Activated naive CD4-positive, alpha-beta T cell treated with anti-CD3 and anti-CD28 coated beads for 36 hours (primary cell): ENCODE measurements around the gene PTGIS. TPM values are rescaled to one million over a fixed set of nuclear protein-coding genes. Genes with fewer than 3 reads are reported as not detected.

ENCODE experiments used
- CTCF ChIA-PET: fragments of 350-600 bp; sonication (Branson Sonifier 250); formaldehyde crosslinking; loops from one replicate; lab custom pipeline; 2021; ENCODE audit warnings: antibody characterized with exemption; lab: Charles Lee
- DNase-seq: peaks from one replicate; pipeline ENCODE4 v3.0.0-alpha.2; 2020
- H3K27ac Mint-ChIP-seq: one replicate; pipeline ENCODE4 v1.8.0; 2021; ENCODE audit warnings: mild to moderate bottlenecking, mixed read lengths
- H3K27me3 Mint-ChIP-seq: one replicate; pipeline ENCODE4 v1.8.0; 2021; ENCODE audit warnings: low read depth, mixed read lengths
- H3K36me3 Mint-ChIP-seq: one replicate; pipeline ENCODE4 v1.8.0; 2021; ENCODE audit warnings: low read depth, mixed read lengths
- H3K4me1 Mint-ChIP-seq: one replicate; pipeline ENCODE4 v1.8.0; 2021; ENCODE audit warnings: low read depth, mixed read lengths
- H3K4me3 Mint-ChIP-seq: one replicate; pipeline ENCODE4 v1.8.0; 2021; ENCODE audit warnings: mild to moderate bottlenecking, moderate library complexity, mixed read lengths
- H3K9me3 Mint-ChIP-seq: one replicate; pipeline ENCODE4 v1.8.0; 2021; ENCODE audit warnings: mixed read lengths
- intact Hi-C: fragments of 100-400 bp; cut with micrococcal nuclease; formaldehyde crosslinking; loops from one replicate; pipeline ENCODE4 v1.15.1; 2023
- total RNA-seq, 2 experiments: library from RNA; stranded (reverse); gene quantifications; one replicate each; pipeline ENCODE4 v1.2.3, GENCODE V29; 2021

The PTGIS gene
- total RNA-seq, 2 experiments from 2014 or later: not detected

DNA sequence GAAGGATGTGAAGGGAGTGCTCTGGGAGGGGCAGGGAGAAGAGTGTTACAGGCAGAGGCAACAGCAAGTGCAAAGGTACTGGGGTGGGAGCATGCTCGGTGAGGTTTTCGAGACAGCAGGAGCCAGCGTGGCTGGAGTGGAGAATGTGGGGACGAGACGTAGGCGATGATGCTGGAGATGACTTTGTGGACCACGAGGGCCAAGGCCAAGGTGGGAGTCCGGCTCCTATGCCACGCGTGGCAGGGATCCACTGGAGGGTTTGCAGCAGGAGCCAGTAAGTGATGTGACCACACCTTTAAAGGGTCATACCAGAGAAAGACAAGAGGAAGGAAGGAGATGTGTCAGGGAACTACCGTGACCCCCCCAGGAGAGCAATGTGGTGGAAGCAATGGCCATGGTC lies 7.3 kb downstream of the PTGIS start:
- no peaks in the 10 kb centered on the region for H3K9me3 Mint-ChIP-seq
- intact Hi-C loops: no loop called here
- H3K36me3 Mint-ChIP-seq: no peaks in the 10 kb centered on the region
- H3K27me3 Mint-ChIP-seq: peaks cover 30% of the 10 kb centered on the region
- no peak overlapping the region for H3K4me3 Mint-ChIP-seq
- CTCF ChIA-PET: no interaction called here
- no peak for DNase-seq
- H3K4me1 Mint-ChIP-seq: no peaks in the 10 kb centered on the region
- no peak overlapping the region for H3K27ac Mint-ChIP-seq

DNA sequence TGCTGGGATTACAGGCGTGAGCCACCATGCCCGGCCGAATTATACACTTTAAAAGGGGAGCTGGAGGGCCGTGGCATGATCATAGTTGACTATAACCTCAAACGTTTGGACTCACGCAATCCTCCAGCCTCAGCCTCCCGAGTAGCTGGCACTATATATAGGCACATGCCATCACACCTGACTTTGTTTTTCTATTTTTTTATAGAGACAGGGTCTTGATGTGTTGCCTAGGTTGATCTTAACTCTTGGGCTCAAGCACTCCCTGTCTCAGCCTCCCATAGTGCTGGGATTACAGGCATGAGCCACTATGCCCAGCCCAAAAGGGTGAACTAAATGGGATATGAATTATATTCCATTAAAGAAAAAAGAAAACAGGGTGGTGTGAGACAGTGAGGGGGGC lies 7.8 kb downstream of the PTGIS start:
- CTCF ChIA-PET: no interaction called here
- Mint-ChIP-seq H3K27me3 (peaks cover 32% of the 10 kb centered on the region), H3K4me1 (no peaks in the 10 kb centered on the region), H3K27ac (no peak overlapping the region), H3K4me3 (no peak overlapping the region), H3K36me3 (no peaks in the 10 kb centered on the region), H3K9me3 (no peaks in the 10 kb centered on the region)
- no peak for DNase-seq
- intact Hi-C loops: no loop called here

DNA sequence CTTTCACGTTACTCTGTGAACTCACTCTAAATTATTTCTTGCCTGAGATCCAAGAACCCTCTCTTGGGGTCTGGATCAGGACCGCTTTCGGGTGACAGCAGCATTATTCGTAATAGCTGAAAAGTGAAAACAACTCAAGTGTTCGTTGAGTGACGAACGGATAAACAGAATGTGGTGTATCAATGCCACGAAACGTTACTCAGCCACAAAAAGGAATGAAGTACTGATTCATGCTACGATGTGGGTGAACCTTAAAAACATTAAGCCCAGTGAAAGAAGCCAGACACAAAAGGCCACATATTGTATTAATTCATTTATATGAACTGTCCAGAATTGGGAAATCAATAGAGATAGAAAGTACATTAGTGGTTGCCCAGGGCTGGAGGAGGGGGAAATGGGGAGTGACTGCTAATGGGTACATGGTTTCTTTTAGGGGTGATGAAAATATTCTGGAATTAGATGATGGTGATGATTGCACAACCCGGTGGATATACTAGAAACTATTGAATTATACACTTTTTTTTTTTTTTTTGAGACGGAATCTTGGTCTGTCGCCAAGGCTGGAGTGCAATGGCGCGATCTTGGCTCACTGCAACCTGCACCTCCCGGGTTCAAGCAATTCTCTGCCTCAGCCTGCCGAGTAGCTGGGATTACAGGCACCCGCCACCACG lies 8.4 kb downstream of the PTGIS start:
- no peak for DNase-seq
- Mint-ChIP-seq H3K4me1 (no peaks in the 10 kb centered on the region), H3K36me3 (no peaks in the 10 kb centered on the region), H3K4me3 (no peak overlapping the region), H3K27ac (no peak overlapping the region), H3K27me3 (peaks cover 33% of the 10 kb centered on the region), H3K9me3 (no peaks in the 10 kb centered on the region)
- intact Hi-C loops: no loop called here
- CTCF ChIA-PET: no interaction called here

DNA sequence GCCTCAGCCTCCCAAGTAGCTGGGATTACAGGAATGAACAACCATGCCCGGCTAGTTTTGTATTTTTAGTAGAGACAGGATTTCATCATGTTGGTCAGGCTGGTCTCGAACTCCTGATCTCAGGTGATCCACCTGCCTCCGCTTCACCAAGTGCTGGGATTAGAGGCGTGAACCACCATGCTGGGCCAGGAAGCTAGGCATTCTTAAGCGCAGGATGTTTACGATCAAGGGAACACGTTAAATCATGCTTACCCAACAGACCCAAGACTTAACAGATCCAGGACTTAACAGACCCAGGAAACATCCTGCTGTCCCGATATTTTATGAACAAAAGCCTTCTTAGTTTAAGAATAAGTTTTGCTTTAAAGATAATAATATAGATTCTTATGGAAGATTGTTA lies 9.1 kb downstream of the PTGIS start:
- Mint-ChIP-seq H3K4me3 (no peak overlapping the region), H3K36me3 (no peaks in the 10 kb centered on the region), H3K9me3 (no peaks in the 10 kb centered on the region), H3K27ac (no peak overlapping the region), H3K27me3 (peaks cover 36% of the 10 kb centered on the region), H3K4me1 (no peaks in the 10 kb centered on the region)
- CTCF ChIA-PET: interaction anchor here (1.5 kb wide), 1 partner anchor 50 kb away, joined by 3 read pairs; no protein-coding TSS in a partner anchor
- intact Hi-C loops: no loop called here
- no peak for DNase-seq

DNA sequence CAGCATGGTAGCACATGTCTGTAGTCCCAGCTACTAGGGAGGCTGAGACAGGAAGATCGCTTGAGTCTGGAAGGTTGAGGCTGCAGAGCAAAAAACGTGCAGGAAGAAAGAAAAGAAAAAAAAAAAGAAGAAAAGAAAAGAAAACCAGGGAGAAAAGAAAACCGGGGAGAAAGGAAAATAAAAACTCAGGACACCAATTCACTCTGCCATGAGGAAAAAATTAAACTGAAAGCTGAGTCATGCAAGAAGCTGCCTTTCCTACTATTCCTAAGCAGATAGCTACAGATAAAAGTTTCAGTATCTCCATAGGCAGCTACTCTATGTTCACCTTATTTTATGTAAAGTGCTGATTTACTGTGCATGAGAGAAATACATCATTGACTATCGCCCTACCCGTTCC lies 10.5 kb downstream of the PTGIS start:
- Mint-ChIP-seq H3K4me1 (no peaks in the 10 kb centered on the region), H3K36me3 (no peaks in the 10 kb centered on the region), H3K27me3 (peaks cover 27% of the 10 kb centered on the region), H3K9me3 (no peaks in the 10 kb centered on the region), H3K4me3 (no peak overlapping the region), H3K27ac (no peak overlapping the region)
- intact Hi-C loops: no loop called here
- DNase-seq: no peak
- CTCF ChIA-PET: interaction anchor here (0.7 to 1.5 kb wide), 2 partner anchors 51 to 296 kb away, joined by 3 to 5 read pairs; no protein-coding TSS in a partner anchor

DNA sequence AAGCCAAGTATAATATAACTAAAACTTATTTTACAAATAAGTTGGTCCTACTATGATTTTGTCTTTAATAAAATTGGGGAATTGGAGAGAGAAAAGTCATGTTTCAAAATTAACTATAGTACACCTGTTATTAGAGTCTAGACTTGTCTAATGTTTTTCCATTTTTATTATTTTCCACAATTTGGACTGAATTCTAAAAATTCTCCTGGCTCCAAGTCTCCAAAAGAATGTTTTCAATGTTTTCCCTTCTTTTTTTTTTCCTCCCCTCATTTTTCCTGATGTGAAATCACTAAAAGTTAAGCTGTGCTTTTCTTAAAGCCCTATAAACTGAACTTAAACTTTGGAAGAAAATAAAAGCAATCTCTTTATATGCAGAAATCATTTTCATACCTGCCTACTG lies 11.3 kb downstream of the PTGIS start:
- peaks cover 30% of the 10 kb centered on the region for H3K27me3 Mint-ChIP-seq

DNA sequence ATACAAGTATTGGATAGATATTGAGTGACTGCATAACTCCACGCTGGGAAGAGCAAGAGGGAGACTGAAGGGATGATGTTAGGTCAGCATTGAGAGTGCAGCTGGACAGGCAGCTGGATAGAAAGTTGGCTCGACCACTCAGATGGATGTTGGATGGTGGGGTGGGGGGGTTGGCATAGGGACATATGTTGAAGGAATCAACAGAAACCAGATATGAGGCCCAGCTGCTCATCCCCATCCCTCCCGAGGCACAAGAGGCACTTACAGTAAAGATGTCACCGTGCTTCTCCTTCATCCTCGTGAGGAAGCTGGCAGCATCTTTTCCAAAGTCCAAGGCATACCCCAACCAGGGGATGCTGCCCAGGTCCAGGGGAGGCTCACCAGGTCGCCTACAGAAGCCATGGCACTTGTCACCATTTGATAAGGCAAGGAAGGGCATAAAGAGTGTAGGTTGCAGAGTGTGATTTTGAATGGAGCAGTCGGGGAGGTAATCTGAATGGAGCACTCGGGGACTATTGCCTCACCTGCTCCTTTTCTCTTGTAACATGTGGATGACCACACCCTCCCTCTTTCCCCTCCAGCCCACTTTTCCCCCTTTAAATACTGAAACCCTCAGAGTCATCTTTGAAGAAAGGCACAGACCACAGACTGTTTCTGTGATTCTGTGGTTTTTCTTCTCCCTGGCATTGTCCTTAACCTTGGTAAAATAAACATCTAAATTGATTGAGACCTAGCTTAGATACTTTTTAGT lies 18.0 kb downstream of the PTGIS start:
- H3K4me3 Mint-ChIP-seq: no peak overlapping the region
- no peaks in the 10 kb centered on the region for H3K36me3 Mint-ChIP-seq
- peaks cover 9% of the 10 kb centered on the region for H3K9me3 Mint-ChIP-seq
- intact Hi-C loops: loop anchor here (10.0 kb wide), 1 partner anchor 345 kb away; no protein-coding TSS in a partner anchor
- H3K27me3 Mint-ChIP-seq: peaks cover 11% of the 10 kb centered on the region
- no peak for DNase-seq
- H3K27ac Mint-ChIP-seq: no peak overlapping the region
- CTCF ChIA-PET: interaction anchor here (3.5 kb wide), 1 partner anchor 8 kb away, joined by 12 read pairs; no protein-coding TSS in a partner anchor
- no peaks in the 10 kb centered on the region for H3K4me1 Mint-ChIP-seq

More for the DNA sequence above, 11.3 kb downstream of the PTGIS start:
- Mint-ChIP-seq H3K36me3 (no peaks in the 10 kb centered on the region), H3K4me3 (no peak overlapping the region), H3K4me1 (no peaks in the 10 kb centered on the region), H3K9me3 (no peaks in the 10 kb centered on the region), H3K27ac (no peak overlapping the region)
- no peak for DNase-seq
- intact Hi-C loops: no loop called here
- CTCF ChIA-PET: interaction anchor here (0.6 to 1.4 kb wide), 2 partner anchors 11 to 52 kb away, joined by 3 to 4 read pairs; no protein-coding TSS in a partner anchor

DNA sequence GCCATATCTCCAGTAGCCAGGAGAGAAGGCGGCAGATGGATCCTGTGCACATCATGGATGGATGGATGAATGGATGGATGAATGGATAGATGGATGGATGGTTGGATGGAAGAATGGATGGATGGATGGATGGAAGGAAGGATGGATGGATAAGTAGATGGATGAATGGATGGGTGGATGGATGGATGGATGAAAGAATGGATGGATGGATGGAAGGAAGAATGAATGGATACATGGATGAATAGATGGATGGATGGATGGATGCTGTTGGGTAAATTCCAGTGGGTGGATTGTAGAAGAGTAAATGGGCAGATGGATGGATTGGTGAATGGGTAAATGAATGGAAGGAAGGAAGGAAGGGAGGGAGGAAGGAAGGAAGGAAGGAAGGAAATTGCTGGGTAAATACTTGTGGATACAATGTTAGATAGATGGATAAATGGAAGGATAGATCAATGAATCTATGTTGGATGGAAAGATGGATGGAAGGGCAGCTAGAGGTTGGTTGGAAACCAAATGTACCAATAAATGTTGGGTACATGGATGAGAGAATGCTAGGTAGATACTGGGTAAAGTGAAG lies 19.5 kb downstream of the PTGIS start:
- Mint-ChIP-seq H3K36me3 (no peaks in the 10 kb centered on the region), H3K27ac (no peak overlapping the region), H3K27me3 (peaks cover 7% of the 10 kb centered on the region), H3K9me3 (peaks cover 9% of the 10 kb centered on the region), H3K4me3 (no peak overlapping the region), H3K4me1 (no peaks in the 10 kb centered on the region)
- intact Hi-C loops: loop anchor here (10.0 kb wide), 1 partner anchor 346 kb away; no protein-coding TSS in a partner anchor
- CTCF ChIA-PET: interaction anchor here (0.7 to 1.9 kb wide), 2 partner anchors 60 to 62 kb away, joined by 3 to 9 read pairs; no protein-coding TSS in a partner anchor
- no peak for DNase-seq

DNA sequence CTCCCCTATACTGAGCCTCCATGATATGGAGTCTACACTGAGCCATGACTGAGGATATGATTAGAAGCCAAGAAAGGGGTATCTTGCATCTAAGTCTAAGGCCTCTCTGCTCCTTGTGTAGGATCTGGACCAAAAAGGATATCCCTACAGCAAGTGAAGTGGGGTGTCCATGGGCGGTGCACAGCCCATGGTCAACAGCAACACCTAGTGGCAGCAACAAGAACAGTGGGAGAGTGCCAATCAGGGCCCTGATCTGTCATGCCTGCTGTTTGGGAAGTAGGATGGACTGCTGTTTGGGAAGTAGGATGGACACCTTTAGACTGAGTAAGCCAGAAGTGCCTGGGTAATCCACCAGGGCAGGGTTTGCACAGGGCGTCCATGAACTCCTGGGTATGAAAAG lies 22.4 kb downstream of the PTGIS start:
- intact Hi-C loops: loop anchor here (10.0 kb wide), 1 partner anchor 349 kb away; no protein-coding TSS in a partner anchor
- Mint-ChIP-seq H3K36me3 (no peaks in the 10 kb centered on the region), H3K4me3 (no peak overlapping the region), H3K27me3 (no peaks in the 10 kb centered on the region), H3K4me1 (no peaks in the 10 kb centered on the region), H3K27ac (no peak overlapping the region), H3K9me3 (peaks cover 9% of the 10 kb centered on the region)
- no peak for DNase-seq
- CTCF ChIA-PET: interaction anchor here (0.8 to 10.7 kb wide), 5 partner anchors 8 to 69 kb away, joined by 3 to 166 read pairs (median 3); no protein-coding TSS in a partner anchor

DNA sequence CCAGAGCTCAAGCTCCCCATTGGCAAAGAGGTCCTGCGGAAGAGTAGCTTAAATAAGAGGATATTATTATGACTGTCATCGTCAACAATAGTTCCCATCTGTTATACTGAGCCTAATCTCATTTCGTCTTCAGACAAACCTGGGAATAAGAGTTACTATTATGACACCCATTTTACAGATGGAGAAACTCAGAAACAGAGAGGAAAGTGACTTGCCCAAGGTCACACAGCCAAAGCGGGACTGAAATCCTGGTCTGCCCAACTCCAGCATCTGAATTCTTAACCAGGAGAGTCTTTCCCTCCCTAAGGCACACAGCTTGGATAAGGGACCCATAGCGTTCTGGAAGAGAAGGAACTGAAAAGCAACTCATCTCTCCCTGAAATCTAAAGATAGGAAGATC lies 23.4 kb downstream of the PTGIS start:
- CTCF ChIA-PET: interaction anchor here (0.6 to 10.7 kb wide), 9 partner anchors 8 to 373 kb away, joined by 3 to 166 read pairs (median 3); no protein-coding TSS in a partner anchor
- no peak overlapping the region for H3K4me3 Mint-ChIP-seq
- intact Hi-C loops: loop anchor here (10.0 kb wide), 1 partner anchor 350 kb away; no protein-coding TSS in a partner anchor

DNA sequence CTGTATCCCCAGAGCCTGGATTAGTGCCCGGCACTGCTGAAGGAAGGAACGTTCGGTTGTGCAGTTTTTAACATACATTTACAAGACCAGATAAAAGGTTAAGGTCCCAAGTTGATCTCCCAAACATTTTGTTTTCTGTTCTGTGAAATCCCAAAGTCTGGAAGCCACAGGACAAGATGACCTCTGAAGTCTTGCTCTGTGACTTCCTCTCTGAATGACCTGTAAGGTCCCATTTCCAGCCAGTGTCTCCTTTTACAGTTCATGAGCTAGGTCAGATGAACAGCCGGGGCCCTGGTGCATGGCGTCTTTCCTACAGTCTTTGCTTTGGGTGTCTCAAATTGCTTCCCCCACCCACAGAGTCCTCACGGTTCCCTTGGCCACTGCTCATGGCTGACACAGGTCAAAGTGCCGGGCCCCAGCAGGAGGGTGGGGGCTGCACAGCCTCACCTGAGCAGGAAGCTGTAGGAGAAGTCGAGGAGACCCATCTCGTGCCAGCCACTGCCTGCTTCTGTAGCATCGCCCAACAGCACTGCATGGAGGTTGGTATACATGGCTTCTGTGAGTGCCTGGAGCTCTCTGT lies 24.0 kb downstream of the PTGIS start:
- Mint-ChIP-seq H3K27me3 (peaks cover 2% of the 10 kb centered on the region), H3K9me3 (peaks cover 11% of the 10 kb centered on the region), H3K27ac (no peak overlapping the region), H3K4me3 (no peak overlapping the region), H3K36me3 (no peaks in the 10 kb centered on the region), H3K4me1 (no peaks in the 10 kb centered on the region)
- CTCF ChIA-PET: interaction anchor here (0.9 to 10.7 kb wide), 6 partner anchors 9 to 64 kb away, joined by 3 to 166 read pairs (median 4); no protein-coding TSS in a partner anchor
- no peak for DNase-seq
- intact Hi-C loops: loop anchor here (10.0 kb wide), 1 partner anchor 351 kb away; no protein-coding TSS in a partner anchor

More for the DNA sequence above, 23.4 kb downstream of the PTGIS start:
- H3K27ac Mint-ChIP-seq: no peak overlapping the region
- DNase-seq: no peak
- H3K4me1 Mint-ChIP-seq: no peaks in the 10 kb centered on the region
- H3K27me3 Mint-ChIP-seq: no peaks in the 10 kb centered on the region
- peaks cover 9% of the 10 kb centered on the region for H3K9me3 Mint-ChIP-seq
- H3K36me3 Mint-ChIP-seq: no peaks in the 10 kb centered on the region
